Measurements from ENCODE around the gene ADGRL1. TPM values are rescaled to one million over a fixed set of nuclear protein-coding genes. Genes with fewer than 3 reads are reported as not detected.

Gene ADGRL1
- total and polyA plus RNA-seq, 9 of the 15 experiments (the other 6 are each of a cell fraction or from before 2014, with no cell fraction given) = 0.14 to 37.0 (median 8.6) TPM

- CTCF ChIA-PET (ENCODE audit: low intra/inter-chr PET ratio) = no interaction called here
- no peak overlapping the region for H3K4me2 ChIP-seq (ENCODE audit: insufficient read depth, low read length)
- H3K4me3 ChIP-seq = no peak overlapping the region
- no peaks in the 10 kb centered on the region for H3K27me3 ChIP-seq (ENCODE audit: control insufficient read depth in 2 of 2, insufficient read depth in 2 of 2, low read length in 2 of 2)
- no peak overlapping the region for H3K27ac ChIP-seq (ENCODE audit: extremely low read depth, low read depth, low read length)
- H3K9ac ChIP-seq (ENCODE audit: insufficient read depth in 1 of 2, low read depth in 2 of 2, low read length in 2 of 2) = no peak overlapping the region
- TF ChIP-seq RBM22 (IDR thresholded peaks at IDR 0.05; ENCODE audit: low read depth, low read length, poor library complexity, severe bottlenecking) (peak; percentile 11), ZNF436 (CRISPR knock-in tag; IDR thresholded peaks at IDR 0.05) (no peak), EGR1 (conservative IDR thresholded peaks at IDR 0.05) (no peak), ZNF165 (CRISPR knock-in tag; IDR thresholded peaks at IDR 0.05; ENCODE audit: borderline replicate concordance) (no peak)
- 65% methylated on average over 2 of the region's 11 CpGs for WGBS (ENCODE audit: insufficient coverage, low coverage, missing lambda C conversion rate)
- ATAC-seq (no peak), DNase-seq (ENCODE audit: extremely low read depth in 1 of 4, low spot score in 3 of 4) (no peak), FAIRE-seq (no peak)
- no peak overlapping the region for H2AFZ ChIP-seq (ENCODE audit: low read depth, low read length)
- H3K4me1 ChIP-seq (replicated peaks in 1 of 2; ENCODE audit: control insufficient read depth in 2 of 2, insufficient read depth in 2 of 2, low read length in 2 of 2) = peaks cover 0 to 42% of the 10 kb centered on the region in 2 experiments; a peak in 2 of 5 replicates
- intact Hi-C loops (cut with micrococcal nuclease) = no loop called here
- POLR2A ChIA-PET = interaction anchor here (0.6 kb wide), 2 partner anchors 12 to 539 kb away, joined by 3 read pairs; no protein-coding TSS in a partner anchor
- peaks cover 11% of the 10 kb centered on the region; the same call in 2 of the 3 replicates for H3K36me3 ChIP-seq (ENCODE audit: control insufficient read depth, insufficient read depth, low read length)
- in situ Hi-C loops (cut with MboI) = no loop called here
- H4K20me1 ChIP-seq (replicated peaks; ENCODE audit: control insufficient read depth, insufficient read depth, low read length) = no peaks in the 10 kb centered on the region; the same call in none of the 2 replicates
- no peaks in the 10 kb centered on the region for H3K79me2 ChIP-seq (ENCODE audit: control insufficient read depth, insufficient read depth, low read length)
- H3K9me1 ChIP-seq (ENCODE audit: control insufficient read depth, insufficient read depth, low read length) = no peaks in the 10 kb centered on the region
- BruUV-seq (replicated peaks) = no TSS peak
- H3K9me3 ChIP-seq (replicated peaks; ENCODE audit: control insufficient read depth, insufficient read depth, low read depth, low read length) = no peaks in the 10 kb centered on the region
Observed at GRCh38 chr19:14164082-14164481, 41.9 kb downstream of the ADGRL1 start.

DNA sequence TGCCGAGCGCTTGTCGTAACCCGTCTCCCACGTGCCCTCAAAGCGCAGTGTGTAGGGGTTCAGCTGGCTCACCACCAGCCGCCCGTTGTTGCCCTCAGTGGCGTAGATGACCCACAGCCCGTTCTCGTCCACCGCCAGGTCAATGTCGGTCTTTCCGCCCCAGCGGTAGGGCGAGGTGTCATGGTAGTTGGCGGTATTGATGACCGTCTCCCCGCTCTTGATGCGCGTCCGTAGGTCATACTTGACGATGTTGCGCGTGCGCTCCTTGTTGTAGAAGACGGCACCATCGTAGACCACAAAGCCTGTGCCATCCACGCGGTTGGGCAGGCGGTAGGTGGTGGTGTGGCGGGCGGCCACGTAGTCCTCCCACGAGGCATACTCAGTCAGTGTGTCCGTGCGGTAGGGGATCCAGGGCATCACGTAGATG is 43.1 kb downstream of the ADGRL1 start:
- no peaks in the 10 kb centered on the region for H3K9me1 ChIP-seq (ENCODE audit: control insufficient read depth, insufficient read depth, low read length)
- H4K20me1 ChIP-seq (replicated peaks; ENCODE audit: control insufficient read depth, insufficient read depth, low read length) = no peaks in the 10 kb centered on the region; the same call in none of the 2 replicates
- H3K27me3 ChIP-seq (ENCODE audit: control insufficient read depth in 2 of 2, insufficient read depth in 2 of 2, low read length in 2 of 2) = no peaks in the 10 kb centered on the region
- H3K9me3 ChIP-seq (replicated peaks; ENCODE audit: control insufficient read depth, insufficient read depth, low read depth, low read length) = no peaks in the 10 kb centered on the region
- H3K27ac ChIP-seq (ENCODE audit: extremely low read depth, low read depth, low read length) = no peak overlapping the region
- CTCF ChIA-PET (ENCODE audit: low intra/inter-chr PET ratio) = no interaction called here
- POLR2A ChIA-PET = no interaction called here
- peaks cover 21% of the 10 kb centered on the region; the same call in 2 of the 3 replicates for H3K36me3 ChIP-seq (ENCODE audit: control insufficient read depth, insufficient read depth, low read length)
- no peak for ATAC-seq
- H3K9ac ChIP-seq (ENCODE audit: insufficient read depth in 1 of 2, low read depth in 2 of 2, low read length in 2 of 2) = no peak overlapping the region
- in situ Hi-C loops (cut with MboI) (no loop called here), intact Hi-C loops (cut with micrococcal nuclease) (no loop called here)
- DNase-seq (ENCODE audit: extremely low read depth in 1 of 4, low spot score in 3 of 4) = no peak
- H3K4me1 ChIP-seq (replicated peaks in 1 of 2; ENCODE audit: control insufficient read depth in 2 of 2, insufficient read depth in 2 of 2, low read length in 2 of 2) = peaks cover 0 to 39% of the 10 kb centered on the region in 2 experiments; a peak in 2 of 5 replicates
- H3K4me2 ChIP-seq (ENCODE audit: insufficient read depth, low read length) = no peak overlapping the region
- no peak overlapping the region for H3K4me3 ChIP-seq
- BruUV-seq (replicated peaks) = no TSS peak
- H2AFZ ChIP-seq (ENCODE audit: low read depth, low read length) = no peak overlapping the region
- peak; percentile 74 for TF ChIP-seq RBM22 (IDR thresholded peaks at IDR 0.05; ENCODE audit: low read depth, low read length, poor library complexity, severe bottlenecking)
- peak; percentile 99 for TF ChIP-seq ZBTB33 (CRISPR knock-in tag; IDR thresholded peaks at IDR 0.05)
- no peak for TF ChIP-seq SIN3A (IDR thresholded peaks at IDR 0.05; ENCODE audit: borderline replicate concordance in 2 of 2, control insufficient read depth in 1 of 2, low read depth in 2 of 2, low read length in 2 of 2)
- TF ChIP-seq POLR2G (IDR thresholded peaks at IDR 0.05; ENCODE audit: low read depth, low read length) = peak; percentile 64
- FAIRE-seq = no peak
- H3K79me2 ChIP-seq (ENCODE audit: control insufficient read depth, insufficient read depth, low read length) = no peaks in the 10 kb centered on the region
- WGBS (ENCODE audit: insufficient coverage, low coverage, missing lambda C conversion rate) = 98% methylated on average over 34 of the region's 38 CpGs
